Embryonic facial prominence (tissue), 1 donor: ENCODE measurements around the gene ONECUT3.
"Not testable (repeated sequence)": the region's sequence is repeated elsewhere in the genome, so short reads cannot be mapped to it uniquely, and the experiment has no call there.

ENCODE experiments used
- DNase-seq: peaks from one replicate; pipeline ENCODE4 v3.0.0-alpha.2; 2016; ENCODE audit errors: extremely low spot score

The ONECUT3 gene

DNA sequence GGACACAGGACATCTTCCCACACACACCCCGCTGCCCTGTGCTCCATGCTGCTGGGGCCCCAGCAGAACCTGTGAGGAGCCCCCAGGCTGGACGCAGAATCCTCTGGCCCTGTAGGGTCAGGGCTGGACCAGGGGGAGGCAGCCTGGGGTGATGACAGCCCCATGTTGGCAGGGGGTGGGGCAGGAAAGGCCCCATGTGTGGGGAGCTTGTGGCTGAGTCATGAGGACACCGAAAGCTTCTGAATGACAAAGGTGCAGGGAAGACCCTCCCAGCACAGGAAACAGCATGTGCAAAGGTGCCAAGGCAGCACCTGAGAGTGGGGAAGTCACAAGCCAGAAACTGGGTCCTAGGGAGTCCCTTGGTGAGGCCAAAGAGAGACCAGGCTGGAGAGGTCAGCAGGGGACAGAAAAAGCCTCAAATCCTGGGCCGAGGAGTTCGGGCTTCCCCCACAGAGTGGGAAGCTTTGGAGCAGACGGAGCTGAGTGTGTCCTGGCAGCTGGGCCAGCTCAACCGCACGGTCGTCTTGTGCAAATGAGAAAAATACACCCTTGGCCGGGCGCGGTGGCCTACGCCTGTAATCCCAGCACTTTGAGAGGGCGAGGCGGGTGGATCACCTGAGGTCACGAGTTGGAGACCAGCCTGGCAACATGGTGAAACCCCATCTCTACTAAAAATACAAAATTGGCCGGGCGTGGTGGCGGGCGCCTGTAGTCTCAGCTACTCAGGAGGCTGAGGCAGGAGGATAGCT is 41.3 kb downstream of the ONECUT3 start:
- no peak for DNase-seq

DNA sequence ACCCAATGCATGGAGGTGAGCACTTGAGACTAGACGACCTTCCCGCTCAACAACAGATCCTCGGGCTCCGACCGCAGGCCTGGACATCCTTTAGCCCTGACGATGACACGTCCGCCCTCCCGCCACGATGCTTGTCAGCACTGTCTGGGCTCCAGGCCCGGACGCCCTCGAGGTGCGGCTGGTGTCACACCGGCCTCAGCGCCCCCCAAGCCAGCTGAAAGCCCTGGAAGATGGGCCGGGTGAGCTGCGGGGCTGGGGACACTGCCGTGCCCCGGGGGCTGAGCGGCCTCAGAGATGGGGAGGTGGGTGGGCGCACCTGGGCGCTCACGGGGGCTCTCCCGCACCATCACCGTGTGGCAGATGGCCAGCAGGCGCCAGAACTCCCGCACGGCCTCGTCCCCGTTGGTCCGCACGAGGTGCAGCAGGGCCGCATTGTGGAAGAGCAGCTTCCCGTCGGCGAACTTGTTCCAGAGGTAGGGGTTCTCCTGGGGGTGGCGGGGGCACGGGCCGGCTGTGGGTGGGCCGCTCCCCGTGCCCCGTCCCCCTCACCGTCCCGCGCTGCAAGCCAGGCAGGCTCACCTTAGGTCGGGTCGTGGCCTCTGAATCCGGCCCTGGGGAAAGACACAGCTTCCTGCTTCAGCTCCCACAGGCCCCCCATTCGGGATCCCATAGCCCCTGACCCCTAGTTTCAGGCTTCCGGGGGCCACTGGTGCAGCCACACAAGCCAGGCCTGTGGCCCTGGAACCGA is 43.3 kb downstream of the ONECUT3 start:
- no peak for DNase-seq

DNA sequence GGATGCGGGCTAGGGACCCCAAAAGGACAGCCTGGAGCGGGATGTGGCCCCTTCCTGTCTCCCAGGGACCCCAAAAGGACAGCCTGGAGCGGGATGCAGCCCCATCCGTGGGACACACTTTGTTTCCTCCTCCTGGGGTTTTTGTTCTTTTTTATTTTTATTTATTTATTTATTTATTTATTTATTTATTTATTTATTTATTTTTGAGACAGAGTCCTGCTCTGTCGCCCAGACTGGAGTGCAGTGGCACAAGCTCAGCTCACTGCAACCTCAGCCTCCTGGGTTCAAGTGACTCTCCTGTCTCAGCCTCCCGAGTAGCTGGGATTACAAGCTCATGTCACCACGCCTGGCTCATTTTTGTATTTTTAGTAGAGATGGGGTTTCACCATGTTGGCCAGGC is 44.0 kb downstream of the ONECUT3 start:
- DNase-seq = not testable (repeated sequence)

DNA sequence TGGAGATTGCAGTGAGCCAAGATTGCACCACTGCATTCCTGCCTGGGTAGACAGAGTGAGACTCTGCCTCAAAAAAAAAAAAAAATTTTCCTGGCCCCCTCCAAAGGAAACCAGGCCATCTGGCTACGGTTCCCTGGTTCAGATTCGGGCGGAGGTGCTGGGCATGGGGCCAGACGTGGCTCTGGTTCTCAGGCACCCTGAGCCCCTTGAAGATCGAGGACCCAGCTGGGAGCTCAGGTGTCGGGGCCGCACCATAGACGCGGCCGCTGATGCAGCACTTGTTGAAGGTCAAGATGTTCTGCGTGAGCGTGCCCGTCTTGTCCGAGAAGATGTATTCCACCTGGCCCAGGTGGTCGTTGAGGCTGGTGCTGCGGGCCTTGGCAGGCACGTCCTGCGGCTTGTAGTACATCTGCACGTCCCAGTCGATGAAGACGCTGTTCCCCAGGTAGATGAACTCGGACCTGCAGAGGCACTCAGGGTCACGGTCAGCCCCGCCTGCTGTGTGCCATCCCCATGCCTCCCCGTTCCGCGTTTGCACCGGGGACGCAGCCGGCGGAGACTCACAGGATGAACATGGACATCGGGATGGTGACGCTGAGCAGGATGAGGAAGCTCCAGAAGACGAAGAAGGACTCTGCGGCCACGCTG is 46.5 kb downstream of the ONECUT3 start:
- DNase-seq = no peak

DNA sequence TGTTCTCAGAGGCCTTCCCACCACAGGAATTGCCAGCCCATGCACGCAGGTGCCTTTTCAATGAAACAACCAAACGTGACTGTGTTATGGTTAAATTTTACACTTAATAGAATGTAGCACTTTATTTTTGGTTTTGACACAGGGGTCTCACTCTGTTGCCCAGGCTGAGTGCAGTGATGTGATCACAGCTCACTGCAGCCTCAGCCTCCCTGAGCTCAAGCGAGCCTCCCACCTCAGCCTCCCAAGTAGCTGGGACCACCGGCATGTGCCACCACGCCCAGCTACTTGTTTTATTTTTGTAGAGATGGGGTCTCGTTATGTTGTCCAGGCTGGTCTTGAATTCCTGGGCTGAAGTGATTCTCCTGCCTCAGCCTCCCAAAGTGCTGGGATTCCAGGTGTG is 51.6 kb downstream of the ONECUT3 start:
- DNase-seq = no peak

DNA sequence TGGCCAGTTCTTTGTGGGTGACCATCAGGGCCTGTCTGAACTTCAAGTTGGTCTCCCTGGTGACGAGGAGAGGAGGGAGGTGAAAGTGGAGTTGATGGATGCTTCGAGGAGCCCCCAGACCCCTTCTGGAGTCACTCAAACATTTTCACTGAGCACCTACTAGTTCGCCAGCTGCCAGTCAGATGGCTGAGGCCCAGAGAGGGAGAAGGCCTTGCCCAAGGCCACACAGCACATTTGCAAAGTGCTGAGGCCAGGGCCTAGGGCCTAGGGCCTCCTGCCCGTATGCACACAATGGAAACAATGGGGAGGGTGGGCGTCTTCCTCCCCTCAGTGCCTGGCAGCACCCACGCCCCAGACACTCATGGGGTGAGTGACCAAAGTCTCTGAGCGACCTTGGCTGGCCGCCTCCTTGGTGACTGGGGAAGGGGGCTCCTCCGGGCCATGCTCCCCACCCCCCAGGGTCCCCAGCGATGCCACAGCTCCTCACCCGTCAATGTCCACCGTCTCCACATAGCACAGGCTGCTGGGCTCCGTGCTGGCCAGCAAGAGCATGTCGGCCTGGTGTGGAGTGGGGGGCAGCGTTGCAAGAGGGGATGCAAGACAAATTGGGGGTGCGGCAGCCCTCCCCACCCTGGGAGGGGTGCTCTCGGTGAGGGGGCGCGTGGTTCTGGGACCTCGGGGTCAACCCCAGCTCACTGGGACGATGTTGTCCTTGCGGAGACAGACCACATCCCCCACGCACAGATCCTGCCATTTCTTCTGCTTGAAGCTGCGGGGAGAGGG is 52.3 kb downstream of the ONECUT3 start:
- DNase-seq = no peak

DNA sequence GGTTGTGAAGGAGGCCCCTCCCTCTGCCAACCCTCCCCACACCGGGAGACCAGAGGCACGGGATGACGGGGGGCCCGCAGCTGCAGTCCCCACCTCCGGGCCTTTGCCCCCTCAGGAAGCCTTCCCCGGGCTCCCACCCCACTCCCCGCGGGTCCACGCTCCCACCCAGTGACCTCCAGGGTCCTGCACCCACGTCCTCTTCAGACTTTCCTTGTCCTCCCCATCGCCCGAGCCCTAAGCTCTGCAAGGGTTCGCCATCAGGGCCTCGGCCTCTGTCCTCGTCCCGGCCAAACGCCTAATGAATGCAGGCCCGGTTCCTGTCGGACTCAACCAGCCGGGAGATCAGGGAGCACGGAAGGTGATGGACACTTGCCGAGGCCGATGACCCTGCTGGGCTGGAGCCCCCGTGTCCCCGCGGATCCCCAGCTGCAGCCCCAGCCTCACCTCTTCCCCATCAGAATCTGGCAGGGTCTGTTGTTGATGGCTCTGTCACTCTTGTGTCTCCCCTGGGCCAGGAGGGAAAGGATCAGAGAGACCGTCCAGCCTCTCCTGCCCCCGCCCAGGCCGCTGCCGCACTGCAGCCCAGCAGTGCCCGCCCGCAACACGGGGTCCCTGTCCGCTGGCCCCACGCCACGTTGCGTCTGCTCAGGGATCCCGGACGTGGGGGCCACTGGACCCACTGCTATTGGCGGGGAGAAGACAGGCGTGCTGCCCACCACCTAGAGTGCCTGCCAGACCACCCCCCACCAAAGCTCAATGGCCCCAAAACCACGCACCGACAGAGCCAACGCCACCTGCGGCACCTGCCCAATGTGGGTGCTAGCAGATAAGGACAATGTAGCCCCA is 53.1 kb downstream of the ONECUT3 start:
- DNase-seq = no peak

DNA sequence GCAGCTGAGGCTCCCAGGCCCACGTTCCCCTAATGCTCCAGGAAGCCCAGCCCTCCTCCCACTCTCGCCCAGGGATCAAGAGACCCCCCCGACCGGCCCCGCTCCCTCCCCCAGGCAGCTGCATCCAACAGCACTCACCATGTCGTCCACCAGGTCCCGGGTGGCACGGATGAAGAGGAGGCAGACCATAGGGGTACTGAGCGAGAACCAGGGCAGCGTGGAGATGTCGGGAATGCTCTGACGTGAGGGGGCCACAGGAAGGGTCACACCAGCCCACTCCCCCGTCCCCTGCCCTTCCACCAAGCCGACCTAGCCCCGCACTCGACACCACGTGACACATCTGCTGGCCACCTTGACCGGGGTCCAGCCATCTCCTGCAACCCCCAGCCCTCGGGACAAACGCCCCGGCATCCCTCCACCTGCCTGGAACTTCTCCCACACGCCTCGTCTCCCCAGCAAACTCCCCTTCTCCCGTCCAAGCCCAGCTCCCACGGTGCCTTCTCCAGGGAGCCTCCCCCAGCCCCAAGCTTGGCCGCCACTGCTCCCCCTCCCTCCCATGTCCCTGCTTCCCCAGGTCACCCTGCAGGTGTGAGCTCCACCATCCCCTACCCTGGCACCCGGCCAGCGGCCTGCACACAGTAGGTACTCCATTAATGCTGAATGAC is 53.9 kb downstream of the ONECUT3 start:
- DNase-seq = no peak

DNA sequence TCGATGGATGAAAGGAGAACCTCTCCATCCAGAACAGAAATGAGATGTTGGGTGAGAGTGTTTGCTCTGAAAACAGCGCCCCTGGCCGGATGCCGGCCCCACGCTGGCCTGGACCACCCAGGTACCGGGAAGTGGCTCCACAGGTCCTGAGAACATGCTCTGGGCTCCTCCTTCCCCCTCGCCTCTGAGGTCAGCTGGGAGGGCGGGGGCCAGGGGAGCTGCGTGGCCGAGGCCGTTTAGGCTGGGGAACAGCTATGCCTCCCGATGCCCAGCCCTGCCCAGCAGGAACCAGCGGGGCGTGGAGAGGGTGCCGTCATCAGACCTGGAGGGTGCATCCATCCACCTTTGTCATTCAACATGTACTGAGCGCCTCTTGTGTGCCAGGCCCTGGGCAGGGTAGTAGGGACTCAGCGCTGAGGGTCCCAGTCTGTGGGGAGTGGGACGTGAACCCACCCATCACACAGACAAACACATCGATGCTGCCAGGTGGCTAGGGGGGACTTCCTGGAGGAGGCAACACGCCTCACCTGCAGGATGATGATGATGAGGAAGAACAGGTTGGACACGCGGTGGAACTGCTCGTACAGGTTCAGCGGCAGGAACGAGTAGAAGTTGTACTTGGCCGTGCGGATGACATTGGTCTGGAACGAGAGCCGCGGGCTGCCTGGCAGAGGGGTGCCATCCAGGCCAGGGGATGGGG is 54.5 kb downstream of the ONECUT3 start:
- DNase-seq = no peak

DNA sequence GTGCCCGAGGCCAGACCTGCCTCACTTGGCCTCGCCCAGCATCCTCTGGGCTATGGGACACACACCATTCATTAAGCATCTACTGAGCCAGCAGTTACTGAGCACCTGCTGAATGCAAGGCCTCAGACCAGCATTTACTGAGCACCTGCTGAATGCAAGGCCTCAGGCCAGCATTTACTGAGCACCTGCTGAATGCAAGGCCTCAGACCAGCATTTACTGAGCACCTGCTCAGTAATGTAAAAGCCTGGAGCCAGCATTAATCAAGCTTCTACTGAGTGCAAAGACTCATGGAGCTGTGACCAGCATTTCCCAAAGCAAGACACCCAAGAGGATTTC is 55.1 kb downstream of the ONECUT3 start:
- no peak for DNase-seq

DNA sequence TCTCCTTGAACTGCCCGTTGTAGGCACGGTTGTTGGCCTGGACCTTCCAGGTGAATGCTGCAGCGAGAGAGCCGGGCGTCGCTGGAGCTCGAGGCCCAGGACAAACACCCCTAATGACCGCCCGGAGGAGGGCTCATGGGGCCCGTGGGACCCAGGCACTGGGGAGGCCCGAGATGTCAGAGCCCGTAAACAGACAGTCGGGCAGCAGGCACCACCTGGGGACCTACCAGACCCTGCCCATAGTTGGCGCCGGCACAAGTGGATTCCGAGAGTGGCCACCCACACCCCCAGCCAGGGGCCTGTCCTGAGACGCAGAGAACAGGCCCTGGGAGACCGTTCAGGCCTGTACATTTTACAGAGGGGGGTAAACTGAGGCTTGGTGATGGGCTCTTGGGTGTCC is 56.4 kb downstream of the ONECUT3 start:
- no peak for DNase-seq

DNA sequence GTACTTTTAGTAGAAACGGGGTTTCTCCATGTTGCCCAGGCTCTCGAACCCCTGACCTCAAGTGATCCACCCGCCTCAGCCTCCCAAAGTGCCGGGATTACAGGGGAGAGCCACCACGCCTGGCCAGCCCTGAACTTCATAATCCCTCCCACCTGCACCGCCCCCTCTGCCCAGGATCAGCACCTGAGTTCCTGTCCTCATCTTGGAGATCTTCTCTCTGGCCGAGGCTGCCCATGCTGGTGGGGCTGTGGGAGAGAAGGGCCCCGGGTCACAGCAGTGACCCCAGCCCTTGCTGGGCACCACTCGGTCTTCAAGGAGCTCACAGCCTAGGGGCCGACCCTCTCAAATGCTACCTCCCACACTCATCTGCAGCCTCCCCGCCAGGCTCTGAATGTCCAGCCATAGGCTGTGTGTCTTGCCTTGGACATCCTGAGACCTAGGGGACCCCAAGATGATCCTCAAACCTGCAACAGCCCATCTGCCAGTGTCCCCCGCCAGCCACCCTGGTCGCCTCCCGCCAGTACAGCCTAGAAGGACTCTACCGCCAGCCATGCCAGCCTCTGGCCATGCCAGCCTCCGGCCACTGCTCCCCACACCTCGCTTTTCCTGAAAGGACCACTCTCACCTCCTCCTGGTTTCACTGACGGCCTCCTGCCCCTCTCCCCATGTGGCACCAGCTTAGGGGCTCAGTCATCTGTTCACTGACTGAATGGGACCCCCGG is 57.3 kb downstream of the ONECUT3 start:
- no peak for DNase-seq

DNA sequence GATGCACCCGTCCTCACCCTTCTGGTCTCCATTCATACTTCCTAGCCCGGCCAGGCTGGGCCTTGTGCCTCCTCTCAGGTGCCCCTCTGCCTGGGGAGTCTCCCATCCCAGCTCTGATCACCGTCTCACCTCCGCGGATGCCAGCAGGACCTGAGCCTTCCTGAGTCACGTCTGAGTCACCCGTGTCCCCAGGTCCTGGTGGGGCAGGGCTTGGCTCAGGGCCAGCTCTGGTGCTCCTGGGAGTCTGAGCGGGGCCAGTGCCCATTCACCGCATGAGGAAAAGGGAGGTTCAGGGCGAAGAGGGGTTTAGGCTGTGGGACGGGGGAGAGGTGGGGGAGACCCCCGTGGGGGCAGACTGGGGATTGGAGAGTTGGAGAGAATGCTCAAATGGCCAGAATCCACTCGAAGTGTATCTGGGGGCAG is 58.2 kb downstream of the ONECUT3 start:
- DNase-seq = no peak

DNA sequence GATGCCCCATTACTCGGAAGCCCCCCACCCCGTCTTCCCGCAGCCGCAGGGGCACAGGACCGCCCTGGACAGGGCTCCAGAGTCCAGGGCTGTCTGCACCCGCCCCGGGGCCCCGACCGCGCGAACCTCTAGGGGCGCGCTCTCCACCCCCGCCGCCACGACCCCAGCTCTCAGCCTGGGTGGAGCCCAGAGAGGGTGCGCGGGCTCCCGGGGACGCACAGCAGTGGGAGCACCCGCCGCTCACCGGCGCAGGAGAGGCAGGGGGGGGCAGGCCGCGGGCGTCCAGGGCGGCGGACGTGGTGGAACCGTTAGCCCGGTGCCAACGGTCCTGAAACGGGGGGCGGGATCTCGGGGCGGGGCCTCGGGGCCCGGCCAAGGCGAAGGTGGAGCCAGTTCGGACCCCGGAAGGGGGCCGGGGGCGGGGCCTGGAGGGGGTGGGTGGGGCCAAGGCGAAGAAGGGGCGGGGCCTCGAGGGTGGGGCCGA is 58.7 kb downstream of the ONECUT3 start, which contains the start of gene ATP8B3:
TSS of gene ATP8B3 (minus strand) at position 335 of the 484 bp plus-strand sequence. CDS start 540 bp downstream, outside the sequence.
- no peak for DNase-seq

DNA sequence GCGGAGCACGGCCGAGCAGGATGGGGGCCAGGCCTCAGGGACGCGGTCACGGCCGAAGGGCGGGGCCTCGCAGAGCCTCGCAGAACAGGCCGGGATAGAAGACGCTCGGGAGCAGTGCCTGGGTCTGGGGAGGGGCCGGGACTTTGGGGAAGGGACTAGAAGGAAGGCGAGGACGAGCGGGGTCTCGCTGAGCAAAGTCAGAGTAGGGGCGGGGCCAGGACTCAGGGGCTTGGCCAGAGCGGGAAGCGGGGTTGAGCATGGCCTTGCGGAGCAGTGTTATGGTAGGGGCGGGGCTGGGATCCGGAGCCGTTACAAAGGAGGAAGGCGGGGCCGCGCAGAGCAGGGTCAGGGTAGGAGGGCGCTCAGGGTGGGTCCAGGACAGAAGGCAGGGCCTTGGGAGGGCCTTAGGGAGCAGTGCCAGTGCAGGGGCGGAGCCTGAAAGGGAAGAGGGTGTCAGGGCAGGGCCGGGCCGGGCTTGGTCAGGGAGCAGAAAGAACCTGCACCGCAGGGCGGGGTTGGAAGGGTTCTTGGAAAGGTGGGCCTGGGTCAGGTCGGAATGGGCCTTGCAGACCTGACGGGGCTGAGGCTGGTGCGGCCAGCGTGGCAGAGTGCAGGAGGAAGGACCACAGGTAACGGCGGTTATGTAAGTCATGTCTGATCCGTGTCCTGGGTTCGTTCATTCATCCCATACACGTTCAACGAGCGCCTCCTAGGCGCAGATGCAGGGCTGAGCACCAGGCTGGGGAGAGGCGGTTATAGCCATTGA is 59.3 kb downstream of the ONECUT3 start:
- DNase-seq = peak; percentile 39

DNA sequence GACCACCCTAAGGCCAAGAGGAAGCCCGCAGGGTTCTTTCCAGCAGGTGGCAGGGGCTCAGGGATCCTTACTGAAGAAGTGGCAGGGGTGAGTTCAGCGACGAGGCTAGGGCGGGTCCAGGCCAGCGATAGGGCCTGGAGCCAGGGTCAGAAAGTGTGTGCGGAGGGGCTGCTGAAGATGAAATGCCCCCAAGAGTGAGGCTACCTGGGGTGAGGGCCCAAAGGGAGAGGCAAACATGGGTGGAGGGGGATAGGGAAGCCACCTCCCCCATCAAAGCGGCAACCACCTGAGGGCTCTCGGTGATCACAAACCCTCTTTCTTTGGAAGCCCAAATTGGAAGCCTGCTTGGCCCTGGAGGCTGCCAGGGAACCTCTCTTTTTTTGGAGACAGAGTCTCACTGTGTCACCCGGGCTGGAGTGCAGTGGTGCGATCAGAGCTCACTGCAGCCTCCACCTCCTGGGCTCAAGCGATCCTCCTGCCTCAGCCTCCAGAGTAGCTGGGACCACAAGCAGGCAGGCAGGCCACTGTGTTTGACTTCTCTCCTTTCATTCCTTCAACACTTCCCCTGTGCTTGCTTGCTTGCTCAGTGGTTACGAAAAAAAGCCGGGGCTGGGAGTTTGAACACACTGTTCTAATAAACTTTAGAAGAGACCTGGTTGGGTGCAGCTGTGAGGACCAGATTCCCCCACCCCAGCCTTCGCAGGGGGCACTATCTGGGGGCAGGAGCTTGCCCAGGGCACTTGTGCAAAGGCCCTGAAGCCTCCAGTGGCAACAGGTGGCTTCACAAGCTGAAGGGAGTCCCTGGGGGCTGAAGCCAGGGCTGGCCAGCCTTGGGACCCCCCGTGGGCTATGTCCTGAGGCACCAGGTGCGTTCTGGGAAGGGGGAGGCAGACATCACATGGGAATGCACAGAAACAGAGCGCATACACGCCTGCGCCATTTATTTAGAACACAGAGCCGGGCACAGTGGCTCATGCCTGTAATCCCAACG is 60.2 kb downstream of the ONECUT3 start:
- DNase-seq = no peak

DNA sequence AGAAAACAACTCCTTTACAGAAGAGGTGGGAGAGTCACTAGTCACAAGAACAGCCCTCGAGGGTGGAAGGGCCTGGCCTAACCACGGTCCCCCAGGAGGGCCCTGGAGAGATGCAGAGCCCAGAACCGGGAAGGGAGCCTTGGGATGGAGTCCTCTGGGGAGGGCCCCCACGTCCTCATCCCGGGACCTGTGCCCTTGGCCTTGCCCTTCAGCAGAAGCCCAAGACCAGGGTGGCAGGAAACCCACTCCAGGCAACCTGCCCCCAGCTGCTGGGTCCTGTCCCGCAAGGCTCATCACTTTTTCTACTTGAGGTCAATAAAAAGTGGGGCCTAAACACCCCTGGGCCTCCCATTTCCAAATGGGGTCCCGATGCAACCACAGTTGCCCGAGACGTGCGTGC is 61.1 kb downstream of the ONECUT3 start:
- DNase-seq = no peak
